SK-N-SH treated with all-trans-retinoic acid at 6 μM for 48 hours (cell line): ENCODE data around the gene ATP6AP2.

Experiments used
- ATAC-seq: fragments of 200-7000 bp; cut with Tn5 transposase; 3 replicates; pipeline ENCODE4 v1.9.1; 2020; ENCODE audit warnings: mild to moderate bottlenecking, moderate library complexity
- ARNTL ChIP-seq: fragments of 450-650 bp; formaldehyde crosslinking; IDR thresholded peaks from 2 replicates; pipeline ENCODE4 v1.5.0; 2020; ENCODE audit warnings: low read depth, mild to moderate bottlenecking, moderate library complexity, borderline replicate concordance
- BACH2 ChIP-seq: fragments of 250-450 bp; sonication (Bioruptor Pico); IDR thresholded peaks from 2 replicates; pipeline ENCODE4 v1.9.0; 2021; ENCODE audit warnings: mild to moderate bottlenecking, borderline replicate concordance
- CREB5 ChIP-seq: fragments of 250-450 bp; sonication (Bioruptor Pico); IDR thresholded peaks from 2 replicates; pipeline ENCODE4 v1.5.1; 2020; ENCODE audit warnings: low read depth, mild to moderate bottlenecking, moderate library complexity
- CSDC2 ChIP-seq: fragments of 250-450 bp; sonication (Bioruptor Pico); IDR thresholded peaks from 2 replicates; pipeline ENCODE4 v1.5.0; 2020; ENCODE audit warnings: mild to moderate bottlenecking, moderate library complexity
- CSRNP3 ChIP-seq: fragments of 250-450 bp; sonication (Bioruptor Pico); IDR thresholded peaks from 2 replicates; pipeline ENCODE4 v1.5.1; 2021; ENCODE audit warnings: mild to moderate bottlenecking, moderate library complexity
- ESRRG ChIP-seq: fragments of 250-450 bp; sonication (Bioruptor Pico); IDR thresholded peaks from 2 replicates; pipeline ENCODE4 v1.6.1; 2021; ENCODE audit warnings: mild to moderate bottlenecking
- GLIS3 ChIP-seq: fragments of 250-450 bp; sonication (Bioruptor Pico); IDR thresholded peaks from 2 replicates; pipeline ENCODE4 v1.5.0; 2020; ENCODE audit warnings: mild to moderate bottlenecking, moderate library complexity
- ISL1 ChIP-seq: fragments of 250-450 bp; sonication (Bioruptor Pico); IDR thresholded peaks from 2 replicates; pipeline ENCODE4 v2.1.2; 2022; ENCODE audit warnings: mild to moderate bottlenecking, moderate library complexity
- OSR1 ChIP-seq: fragments of 250-450 bp; sonication (Bioruptor Pico); IDR thresholded peaks from 2 replicates; pipeline ENCODE4 v1.8.0; 2022; ENCODE audit warnings: moderate library complexity, mild to moderate bottlenecking, inconsistent platforms
- POU6F1 ChIP-seq: fragments of 250-450 bp; sonication (Bioruptor Pico); IDR thresholded peaks from 2 replicates; pipeline ENCODE4 v1.8.0; 2021; ENCODE audit warnings: low read depth, mild to moderate bottlenecking, moderate library complexity, borderline replicate concordance
- PPARA ChIP-seq: fragments of 250-450 bp; sonication (Bioruptor Pico); IDR thresholded peaks from 2 replicates; pipeline ENCODE4 v1.5.0; 2020; ENCODE audit warnings: mild to moderate bottlenecking, borderline replicate concordance
- RARB ChIP-seq: fragments of 250-450 bp; sonication (Bioruptor Pico); IDR thresholded peaks from 2 replicates; pipeline ENCODE4 v1.8.0; 2021; ENCODE audit warnings: mild to moderate bottlenecking, moderate library complexity
- TCF4 ChIP-seq: fragments of 250-450 bp; sonication (Bioruptor Pico); IDR thresholded peaks from 2 replicates; pipeline ENCODE4 v1.8.0; 2021; ENCODE audit warnings: mild to moderate bottlenecking, moderate library complexity, borderline replicate concordance
- TOX ChIP-seq: fragments of 250-450 bp; sonication (Bioruptor Pico); IDR thresholded peaks from 2 replicates; pipeline ENCODE4 v1.8.0; 2021; ENCODE audit warnings: mild to moderate bottlenecking, moderate library complexity, borderline replicate concordance
- TSHZ2 ChIP-seq: fragments of 250-450 bp; sonication (Bioruptor Pico); IDR thresholded peaks from 2 replicates; pipeline ENCODE4 v1.5.0; 2020; ENCODE audit warnings: mild to moderate bottlenecking, moderate library complexity
- ZC3H10 ChIP-seq: fragments of 250-450 bp; sonication (Bioruptor Pico); IDR thresholded peaks from 2 replicates; pipeline ENCODE4 v1.5.1; 2021; ENCODE audit warnings: mild to moderate bottlenecking, moderate library complexity
- ZFP3 ChIP-seq: fragments of 250-450 bp; sonication (Bioruptor Pico); IDR thresholded peaks from 2 replicates; pipeline ENCODE4 v1.5.0; 2020; ENCODE audit warnings: mild to moderate bottlenecking, moderate library complexity
- ZFP30 ChIP-seq: fragments of 450-650 bp; formaldehyde crosslinking; IDR thresholded peaks from 2 replicates; pipeline ENCODE4 v1.5.0; 2022; ENCODE audit warnings: mild to moderate bottlenecking, moderate library complexity
- ZNF565 ChIP-seq: fragments of 450-650 bp; formaldehyde crosslinking; conservative IDR thresholded peaks from 2 replicates; pipeline ENCODE4 v1.5.0; 2020; ENCODE audit warnings: low read depth, mild to moderate bottlenecking, moderate library complexity
- ZNF70 ChIP-seq: fragments of 450-650 bp; formaldehyde crosslinking; IDR thresholded peaks from 2 replicates; pipeline ENCODE4 v1.5.0; 2020; ENCODE audit warnings: mild to moderate bottlenecking, moderate library complexity
- ZNF8 ChIP-seq: fragments of 450-650 bp; formaldehyde crosslinking; IDR thresholded peaks from 2 replicates; pipeline ENCODE4 v1.5.0; 2020; ENCODE audit warnings: mild to moderate bottlenecking, moderate library complexity

ATP6AP2 gene

GRCh38 chrX:40579141-40579540 lies 1.6 kb upstream of the ATP6AP2 start (continued):
- no peak for TF ChIP-seq TSHZ2 (CRISPR knock-in tag)
- TF ChIP-seq ARNTL (CRISPR knock-in tag), result no peak

GRCh38 chrX:40579900-40580536 lies 752 bp upstream of the ATP6AP2 start:
- ATAC-seq, result no peak; the same call in 2 of the 3 replicates
- TF ChIP-seq TOX (no peak), CSRNP3 (no peak), CSDC2 (no peak), ZFP3 (no peak), BACH2 (CRISPR knock-in tag) (no peak), ZNF70 (CRISPR knock-in tag) (no peak), ZNF565 (no peak), OSR1 (CRISPR knock-in tag) (no peak), CREB5 (CRISPR knock-in tag) (no peak), TSHZ2 (CRISPR knock-in tag) (no peak), GLIS3 (CRISPR knock-in tag) (no peak), RARB (no peak), ISL1 (CRISPR knock-in tag) (no peak), ESRRG (CRISPR knock-in tag) (no peak), ZFP30 (CRISPR knock-in tag) (no peak), ZC3H10 (CRISPR knock-in tag) (no peak), ZNF8 (CRISPR knock-in tag) (no peak), POU6F1 (CRISPR knock-in tag) (no peak), TCF4 (CRISPR knock-in tag) (no peak)

GRCh38 chrX:40581336-40581920 lies 658 bp downstream of the ATP6AP2 start:
- ATAC-seq, result peak; percentile 5; the same call in 2 of the 3 replicates
- TF ChIP-seq OSR1 (CRISPR knock-in tag) (no peak), ISL1 (CRISPR knock-in tag) (no peak), ZNF565 (no peak), ARNTL (CRISPR knock-in tag) (no peak), RARB (no peak), PPARA (CRISPR knock-in tag) (no peak), ZNF8 (CRISPR knock-in tag) (no peak), ZFP30 (CRISPR knock-in tag) (no peak), ZC3H10 (CRISPR knock-in tag) (no peak), CREB5 (CRISPR knock-in tag) (no peak), BACH2 (CRISPR knock-in tag) (no peak), TCF4 (CRISPR knock-in tag) (no peak), GLIS3 (CRISPR knock-in tag) (no peak), ZFP3 (no peak), POU6F1 (CRISPR knock-in tag) (no peak), CSDC2 (no peak), TOX (no peak)
